NB4 (cell line): ENCODE data around the gene CSF1.

ENCODE experiments used
- MYC ChIP-seq: IDR thresholded peaks from 2 replicates; pipeline ENCODE4 v1.6.1; 2011; ENCODE audit warnings: low read depth, low read length
- POLR2A ChIP-seq: IDR thresholded peaks from 2 replicates; pipeline ENCODE4 v1.6.1; 2011; ENCODE audit warnings: mild to moderate bottlenecking; ENCODE audit not compliant: insufficient read length; ENCODE audit errors: extremely low read depth
- TF ChIP-seq, protein P1 (sequence below): IDR thresholded peaks from one replicate; pipeline ENCODE4 v1.5.1; 2012; ENCODE audit warnings: low read depth, low read length
- TF ChIP-seq, protein P2 (sequence below): IDR thresholded peaks from 2 replicates; pipeline ENCODE4 v1.6.1; 2011; ENCODE audit warnings: low read depth, low read length

DNA sequence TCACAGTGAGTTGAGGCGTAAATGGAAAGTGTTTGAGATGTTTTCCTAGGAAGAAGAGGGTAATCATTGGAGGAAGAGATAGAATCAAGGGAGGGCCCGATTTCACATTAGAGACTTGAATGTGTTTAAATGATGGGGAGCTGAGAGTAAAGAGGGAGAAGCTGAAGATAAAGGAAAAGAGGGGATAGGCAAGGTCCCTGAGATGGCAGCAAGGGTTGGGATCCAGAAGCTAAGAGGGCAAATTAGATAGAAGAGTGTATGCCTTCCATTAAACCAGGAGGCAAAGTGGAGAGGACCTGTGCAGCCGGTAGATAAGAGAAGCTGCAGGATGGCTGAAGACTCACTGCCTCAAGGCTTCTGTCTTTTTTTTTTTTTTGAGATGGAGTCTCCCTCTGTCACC lies 21.6 kb upstream of the CSF1 start:
- TF ChIP-seq, protein P1, sequence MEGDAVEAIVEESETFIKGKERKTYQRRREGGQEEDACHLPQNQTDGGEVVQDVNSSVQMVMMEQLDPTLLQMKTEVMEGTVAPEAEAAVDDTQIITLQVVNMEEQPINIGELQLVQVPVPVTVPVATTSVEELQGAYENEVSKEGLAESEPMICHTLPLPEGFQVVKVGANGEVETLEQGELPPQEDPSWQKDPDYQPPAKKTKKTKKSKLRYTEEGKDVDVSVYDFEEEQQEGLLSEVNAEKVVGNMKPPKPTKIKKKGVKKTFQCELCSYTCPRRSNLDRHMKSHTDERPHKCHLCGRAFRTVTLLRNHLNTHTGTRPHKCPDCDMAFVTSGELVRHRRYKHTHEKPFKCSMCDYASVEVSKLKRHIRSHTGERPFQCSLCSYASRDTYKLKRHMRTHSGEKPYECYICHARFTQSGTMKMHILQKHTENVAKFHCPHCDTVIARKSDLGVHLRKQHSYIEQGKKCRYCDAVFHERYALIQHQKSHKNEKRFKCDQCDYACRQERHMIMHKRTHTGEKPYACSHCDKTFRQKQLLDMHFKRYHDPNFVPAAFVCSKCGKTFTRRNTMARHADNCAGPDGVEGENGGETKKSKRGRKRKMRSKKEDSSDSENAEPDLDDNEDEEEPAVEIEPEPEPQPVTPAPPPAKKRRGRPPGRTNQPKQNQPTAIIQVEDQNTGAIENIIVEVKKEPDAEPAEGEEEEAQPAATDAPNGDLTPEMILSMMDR = no peak
- TF ChIP-seq MYC = no peak
- TF ChIP-seq POLR2A = no peak
- TF ChIP-seq, protein P2, sequence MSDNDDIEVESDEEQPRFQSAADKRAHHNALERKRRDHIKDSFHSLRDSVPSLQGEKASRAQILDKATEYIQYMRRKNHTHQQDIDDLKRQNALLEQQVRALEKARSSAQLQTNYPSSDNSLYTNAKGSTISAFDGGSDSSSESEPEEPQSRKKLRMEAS = no peak
